Measurements from ENCODE around the gene FIGN. TPM values are rescaled to one million over a fixed set of nuclear protein-coding genes. Genes with fewer than 3 reads are reported as not detected.

Gene FIGN
- total RNA-seq, 1 donor, result under 0.01 TPM

DNA sequence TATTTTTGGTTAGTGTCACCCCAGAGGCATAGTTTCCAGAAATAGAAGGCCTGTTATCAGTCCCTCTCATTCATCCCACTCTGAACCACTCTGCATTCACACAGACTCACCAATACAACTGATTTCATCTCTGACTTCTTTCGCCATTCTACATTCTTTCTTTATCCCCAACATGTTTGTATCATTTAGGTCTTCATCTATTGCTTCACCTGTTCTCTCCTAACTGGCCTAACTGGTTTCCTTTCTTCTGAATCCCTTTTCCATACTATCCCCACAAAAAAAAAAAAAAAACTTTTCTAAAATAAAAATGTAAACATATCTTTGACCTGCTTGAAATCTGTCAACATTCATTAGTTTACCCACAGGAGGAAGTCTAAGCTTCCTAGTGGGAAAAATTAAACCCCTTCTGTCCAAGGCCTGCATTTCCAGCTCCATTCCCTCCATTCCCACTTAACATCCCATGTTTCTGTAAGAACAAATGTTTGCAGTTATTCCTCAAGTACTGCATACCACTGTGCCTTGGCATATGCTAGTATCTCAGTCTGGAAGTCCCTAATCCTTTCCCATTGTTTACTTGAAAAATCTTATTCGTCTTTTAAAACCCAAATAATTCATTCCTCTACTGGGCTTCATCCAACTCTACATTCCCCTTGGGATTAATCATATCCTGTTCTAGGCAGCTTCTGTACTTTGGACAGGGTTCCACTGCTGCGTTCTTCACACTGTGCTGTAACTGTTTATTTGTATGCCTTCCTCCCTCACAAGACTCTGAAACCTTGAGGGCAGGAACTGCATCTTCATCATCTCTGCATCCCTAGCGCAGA is 68.5 kb downstream of the FIGN start:
- DNase-seq (ENCODE audit: low read depth in 2 of 3, low spot score in 2 of 3), result no peak

DNA sequence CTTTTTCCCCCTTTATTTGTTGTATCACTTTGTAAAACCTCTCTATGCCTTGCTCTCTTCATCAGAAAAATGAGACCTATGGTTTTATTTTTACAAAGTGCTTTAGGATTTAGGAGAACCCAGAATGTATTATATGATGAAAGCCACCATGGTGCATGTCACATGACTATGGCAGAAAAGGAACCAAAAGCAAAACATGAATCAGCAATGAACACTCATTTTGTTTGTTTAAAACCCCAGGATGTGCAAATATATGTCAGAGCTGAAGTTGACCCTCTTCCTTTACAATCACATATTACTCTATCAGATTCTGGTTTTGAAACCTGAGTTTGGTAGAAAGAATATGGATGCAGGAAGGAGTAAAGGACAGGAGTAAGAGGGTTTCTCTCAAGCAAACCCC is 70.0 kb downstream of the FIGN start:
- no peak for DNase-seq (ENCODE audit: low read depth in 2 of 3, low spot score in 2 of 3)

DNA sequence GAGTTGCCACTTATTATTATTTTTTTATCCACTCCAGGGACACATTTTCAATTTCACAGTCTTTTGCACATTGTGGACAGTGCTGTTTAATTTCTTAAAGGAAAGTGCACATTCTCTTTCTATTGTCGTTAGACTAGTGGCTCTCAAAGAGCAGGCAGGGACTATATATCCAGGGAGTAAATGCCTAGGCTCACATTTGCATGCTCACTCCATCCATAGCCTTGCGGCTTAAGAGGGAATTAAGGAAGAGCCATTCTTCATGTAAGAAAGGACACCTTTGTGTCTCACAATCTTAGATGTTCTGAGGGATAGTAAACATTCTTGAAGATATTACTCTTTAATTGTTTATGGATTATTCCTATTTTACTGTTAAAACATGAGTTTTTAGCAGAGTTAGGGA is 70.8 kb downstream of the FIGN start:
- no peak for DNase-seq (ENCODE audit: low read depth in 2 of 3, low spot score in 2 of 3)

GRCh38 chr2:163664610-163665009 is 71.2 kb downstream of the FIGN start:
- DNase-seq (ENCODE audit: low read depth in 2 of 3, low spot score in 2 of 3), result no peak

GRCh38 chr2:163662141-163662780 is 73.5 kb downstream of the FIGN start:
- DNase-seq (ENCODE audit: low read depth in 2 of 3, low spot score in 2 of 3), result no peak

- DNase-seq (ENCODE audit: low read depth in 2 of 3, low spot score in 2 of 3), result no peak
Observed at GRCh38 chr2:163659224-163659623, 76.6 kb downstream of the FIGN start.

DNA sequence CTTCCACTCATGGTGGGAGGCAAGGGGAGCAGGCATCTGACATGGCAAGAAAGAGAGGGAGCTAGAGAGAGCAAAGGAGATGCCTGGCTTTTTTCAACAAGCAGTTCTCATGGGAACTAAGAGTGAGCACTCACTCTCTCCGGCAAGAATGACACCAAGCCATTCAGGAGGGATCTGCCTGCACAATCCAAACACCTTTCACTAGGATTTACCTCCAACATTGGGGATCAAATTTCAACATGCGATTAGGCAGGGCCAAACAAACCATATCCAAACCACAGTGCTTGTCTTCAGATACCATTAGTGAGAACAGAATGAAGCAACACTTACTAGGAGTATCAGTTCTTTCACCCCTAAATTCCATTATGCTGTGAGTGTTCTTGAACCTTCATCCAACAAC is 77.3 kb downstream of the FIGN start:
- no peak for DNase-seq (ENCODE audit: low read depth in 2 of 3, low spot score in 2 of 3)

DNA sequence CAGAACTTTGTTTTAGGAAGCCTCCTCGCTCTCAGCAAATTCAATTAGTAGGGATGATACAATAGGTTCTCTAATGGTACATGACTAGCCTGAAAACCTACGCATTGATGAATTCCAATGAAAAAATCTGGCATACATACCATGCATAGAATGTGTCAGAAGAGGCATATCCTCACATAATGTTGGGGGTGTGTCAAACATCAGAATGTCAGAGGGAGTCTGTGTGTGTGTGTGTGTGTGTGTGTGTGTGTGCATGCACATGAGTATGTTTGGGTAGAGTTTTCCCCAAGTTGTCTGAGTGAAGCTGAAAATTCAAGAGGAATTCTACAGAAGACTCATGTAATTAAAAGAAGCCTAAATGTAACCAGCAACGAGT is 78.5 kb downstream of the FIGN start:
- DNase-seq (ENCODE audit: low read depth in 2 of 3, low spot score in 2 of 3), result no peak

DNA sequence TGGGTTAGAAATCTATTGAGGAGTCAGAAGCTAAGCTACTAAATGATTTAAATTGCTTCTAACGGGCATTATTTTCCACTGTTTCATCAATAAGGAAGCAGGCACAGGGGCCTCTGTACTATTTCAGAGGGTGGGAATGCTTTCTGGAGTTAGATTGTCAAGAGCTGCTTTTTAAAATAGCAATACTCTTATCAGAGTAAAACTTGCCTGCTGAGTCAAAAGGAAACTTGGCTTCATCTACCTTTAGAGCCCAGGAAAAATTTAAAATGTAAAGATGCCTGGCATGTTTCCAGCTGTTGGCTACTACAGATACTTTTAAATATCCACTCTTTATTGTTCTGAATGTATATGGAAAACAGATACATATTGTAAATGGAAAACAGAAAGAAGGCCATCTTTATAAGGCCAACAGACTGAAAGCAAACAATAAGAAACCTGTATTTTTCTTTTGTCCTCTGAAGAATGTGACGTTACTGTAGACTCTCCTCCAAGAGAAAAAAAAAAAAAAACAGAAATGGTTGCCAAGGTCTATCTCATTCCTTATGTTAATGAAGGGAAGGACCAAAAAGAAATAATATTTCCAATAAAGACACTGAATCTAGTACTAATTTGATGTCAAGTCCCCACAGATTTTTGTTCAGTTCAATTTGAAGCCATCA is 79.1 kb downstream of the FIGN start:
- DNase-seq (ENCODE audit: low read depth in 2 of 3, low spot score in 2 of 3), result no peak

- no peak for DNase-seq (ENCODE audit: low read depth in 2 of 3, low spot score in 2 of 3)
Observed at GRCh38 chr2:163655667-163656066, 80.1 kb downstream of the FIGN start.

GRCh38 chr2:163652751-163653150 is 83.1 kb downstream of the FIGN start:
- no peak for DNase-seq (ENCODE audit: low read depth in 2 of 3, low spot score in 2 of 3)

- DNase-seq (ENCODE audit: low read depth in 2 of 3, low spot score in 2 of 3), result no peak
Observed at GRCh38 chr2:163649080-163649479, 86.7 kb downstream of the FIGN start.

DNA sequence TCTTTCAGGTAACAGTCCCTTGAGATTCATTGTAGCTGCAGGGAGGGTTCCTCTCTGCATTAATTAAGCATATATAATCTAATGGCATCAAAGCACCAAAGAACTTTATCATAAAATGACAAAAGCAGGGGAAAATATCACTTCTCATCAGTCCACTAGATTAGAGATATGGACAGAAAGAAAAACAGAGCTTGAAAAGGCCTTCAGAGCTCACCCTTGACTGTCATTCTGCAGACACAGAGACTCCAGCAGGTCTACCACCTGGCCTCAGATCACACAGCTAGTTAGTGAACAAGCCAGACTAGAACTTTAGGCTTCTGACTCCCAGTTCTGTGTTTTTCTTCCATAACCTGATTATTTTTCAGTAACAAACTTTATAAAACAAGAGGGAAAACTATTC is 88.5 kb downstream of the FIGN start:
- DNase-seq (ENCODE audit: low read depth in 2 of 3, low spot score in 2 of 3), result no peak

DNA sequence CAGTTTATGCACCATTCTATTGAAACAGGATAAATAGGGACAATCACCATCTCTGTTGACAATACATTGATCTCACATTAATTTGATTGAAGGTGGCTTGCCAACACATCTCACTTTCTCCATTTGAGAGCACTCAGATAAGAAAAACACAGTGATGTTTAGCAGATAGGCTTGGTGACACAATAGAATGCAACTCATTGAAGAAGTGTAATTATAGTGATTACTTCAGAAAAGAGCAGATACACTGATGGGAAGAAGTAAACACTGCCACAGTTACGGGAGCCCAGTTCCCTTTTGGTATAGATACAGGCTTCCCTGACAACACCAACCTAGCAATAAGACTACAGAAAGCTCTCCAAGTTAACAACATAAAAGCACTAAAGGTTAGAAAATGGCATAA is 89.1 kb downstream of the FIGN start:
- no peak for DNase-seq (ENCODE audit: low read depth in 2 of 3, low spot score in 2 of 3)

- DNase-seq (ENCODE audit: low read depth in 2 of 3, low spot score in 2 of 3), result no peak
Observed at GRCh38 chr2:163644238-163644637, 91.6 kb downstream of the FIGN start.

GRCh38 chr2:163641986-163642385 is 93.8 kb downstream of the FIGN start:
- no peak for DNase-seq (ENCODE audit: low read depth in 2 of 3, low spot score in 2 of 3)

- DNase-seq (ENCODE audit: low read depth in 2 of 3, low spot score in 2 of 3), result no peak
Observed at GRCh38 chr2:163640542-163641193, 95.1 kb downstream of the FIGN start.

- no peak for DNase-seq (ENCODE audit: low read depth in 2 of 3, low spot score in 2 of 3)
Observed at GRCh38 chr2:163637871-163638270, 97.9 kb downstream of the FIGN start.

DNA sequence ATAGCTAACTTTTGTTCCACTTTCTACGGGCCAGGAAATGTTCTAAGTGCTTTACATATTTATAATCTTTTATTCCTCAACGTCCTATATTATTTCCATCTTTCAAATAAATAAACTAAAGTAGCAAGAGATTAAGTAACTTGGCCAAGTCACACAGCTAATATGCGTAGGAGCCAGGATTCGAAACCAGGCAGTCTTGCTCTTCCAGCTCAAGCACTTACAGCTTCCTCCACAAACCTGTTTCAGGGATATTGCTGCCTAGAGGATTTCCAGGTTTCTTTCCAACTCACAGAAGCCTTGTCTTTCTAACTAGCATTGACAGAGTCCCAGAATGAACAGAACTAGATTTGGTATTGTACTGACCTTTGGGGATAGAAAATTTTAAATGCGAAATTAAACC is 102.5 kb downstream of the FIGN start:
- DNase-seq (ENCODE audit: low read depth in 2 of 3, low spot score in 2 of 3), result no peak

GRCh38 chr2:163630836-163631235 is 105.0 kb downstream of the FIGN start:
- no peak for DNase-seq (ENCODE audit: low read depth in 2 of 3, low spot score in 2 of 3)

DNA sequence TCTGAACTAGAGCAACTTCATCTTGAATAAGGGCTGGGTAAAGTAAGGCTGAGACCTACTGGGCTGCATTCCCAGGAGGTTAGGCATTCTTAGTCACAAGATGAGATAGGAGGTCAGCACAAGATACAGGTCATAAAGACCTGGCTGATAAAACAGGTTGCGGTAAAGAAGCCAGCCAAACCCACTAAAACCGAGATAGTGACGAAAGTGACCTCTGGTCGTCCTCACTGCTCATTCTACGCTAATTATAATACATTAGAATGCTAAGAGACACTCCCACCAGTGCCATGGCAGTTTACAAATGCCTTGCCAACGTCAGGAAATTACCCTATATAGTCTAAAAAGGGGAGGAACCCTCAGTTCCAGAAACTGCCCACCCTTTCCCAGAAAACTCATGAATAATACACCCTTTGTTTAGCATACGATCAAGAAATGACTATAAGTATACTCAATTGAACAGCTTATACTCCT is 109.1 kb downstream of the FIGN start:
- DNase-seq (ENCODE audit: low read depth in 2 of 3, low spot score in 2 of 3), result no peak

Measured in hematopoietic multipotent progenitor cell (in vitro differentiated cells).